ENCODE results near the gene JAK1.
"Not testable (repeated sequence)": the region's sequence is repeated elsewhere in the genome, so short reads cannot be mapped to it uniquely, and the experiment has no call there.

JAK1 gene

DNA sequence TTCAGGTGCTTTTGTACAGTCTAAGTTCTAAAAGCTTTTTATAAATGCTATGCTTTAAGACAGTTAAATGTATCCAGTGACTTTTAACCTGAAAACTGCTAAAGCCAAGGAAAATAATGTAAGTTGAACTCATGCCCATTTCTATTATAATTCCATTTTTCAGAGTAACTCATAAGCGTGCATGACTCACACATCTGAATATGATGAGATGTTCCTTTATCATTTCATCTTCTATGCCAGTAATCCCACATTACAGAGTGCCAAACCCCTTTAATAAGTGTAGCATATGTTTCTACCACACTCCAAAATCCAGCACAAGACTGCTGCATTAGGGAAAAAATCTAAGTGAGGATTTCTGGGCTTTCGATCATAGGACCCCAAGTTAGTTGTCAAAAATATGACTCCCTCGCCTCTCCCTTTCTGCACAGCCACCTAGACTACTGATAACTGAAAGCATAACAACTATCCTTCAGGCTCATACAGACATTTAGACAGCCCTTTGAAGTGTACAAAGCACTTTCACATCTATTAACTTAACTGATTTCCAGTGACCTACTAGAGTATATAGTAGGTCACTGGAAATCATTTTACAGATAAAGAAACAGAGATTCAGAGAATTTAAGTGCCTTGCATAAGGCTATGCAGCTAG is 45.3 kb downstream of the JAK1 start:
- DNase-seq (ENCODE audit: low read depth), result no peak

DNA sequence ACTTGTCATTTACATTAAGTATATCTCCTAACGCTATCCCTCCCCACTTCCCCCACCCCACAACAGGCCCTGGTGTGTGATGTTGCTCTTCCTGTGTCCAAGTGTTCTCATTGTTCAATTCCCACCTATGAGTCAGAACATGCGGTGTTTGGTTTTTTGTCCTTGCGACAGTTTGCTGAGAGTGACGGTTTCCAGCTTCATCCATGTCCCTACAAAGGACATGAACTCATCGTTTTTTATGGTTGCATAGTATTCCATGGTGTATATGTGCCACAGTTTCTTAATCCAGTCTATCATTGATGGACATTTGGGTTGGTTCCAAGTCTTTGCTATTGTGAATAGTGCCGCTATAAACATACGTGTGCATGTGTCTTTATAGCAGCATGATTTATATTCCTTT is 47.2 kb downstream of the JAK1 start:
- not testable (repeated sequence) for DNase-seq (ENCODE audit: low read depth)

DNA sequence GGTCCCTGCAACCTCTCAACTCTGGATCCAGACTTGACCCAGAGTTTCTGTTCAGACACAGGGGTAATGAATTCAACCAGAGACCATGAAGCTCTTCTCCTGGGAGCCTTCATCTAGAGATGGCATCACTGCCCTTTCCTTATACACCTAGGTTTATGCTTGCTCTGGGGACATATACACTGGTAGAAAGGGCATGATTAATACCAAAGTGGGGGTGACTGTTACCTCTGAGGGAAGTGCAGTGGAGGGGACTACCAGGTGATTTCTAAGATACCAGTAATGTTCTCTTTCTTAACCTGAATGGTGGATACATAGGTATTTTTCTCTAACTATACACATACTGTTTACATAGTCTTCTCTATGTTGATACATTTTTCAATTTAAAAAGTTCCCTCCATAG is 48.4 kb downstream of the JAK1 start:
- DNase-seq (ENCODE audit: low read depth), result no peak

DNA sequence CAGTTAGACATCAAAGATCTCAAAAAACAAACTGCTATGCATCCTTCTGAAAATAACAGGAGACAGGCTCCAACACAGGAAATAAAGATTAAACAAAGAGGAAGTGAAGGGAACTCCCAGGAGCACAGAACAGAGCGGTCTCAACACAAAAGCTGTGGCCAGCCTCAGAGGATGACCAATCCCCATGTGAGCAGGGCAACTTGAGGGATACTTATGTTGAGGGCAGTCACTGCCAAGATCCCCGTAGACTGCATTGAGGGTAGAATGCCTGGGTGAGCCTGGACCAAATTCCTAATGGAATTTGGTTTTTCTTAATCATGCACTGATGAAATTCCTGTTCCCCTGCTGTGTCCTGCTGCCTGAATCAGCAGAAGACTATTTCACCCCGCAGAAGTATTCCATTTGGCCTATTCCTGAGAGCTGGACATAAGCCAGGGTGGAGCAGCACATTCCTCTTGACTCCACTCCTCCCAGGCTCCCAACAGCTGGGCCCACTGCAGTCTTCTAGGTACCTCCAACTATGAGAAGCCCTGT is 49.0 kb downstream of the JAK1 start:
- no peak for DNase-seq (ENCODE audit: low read depth)

DNA sequence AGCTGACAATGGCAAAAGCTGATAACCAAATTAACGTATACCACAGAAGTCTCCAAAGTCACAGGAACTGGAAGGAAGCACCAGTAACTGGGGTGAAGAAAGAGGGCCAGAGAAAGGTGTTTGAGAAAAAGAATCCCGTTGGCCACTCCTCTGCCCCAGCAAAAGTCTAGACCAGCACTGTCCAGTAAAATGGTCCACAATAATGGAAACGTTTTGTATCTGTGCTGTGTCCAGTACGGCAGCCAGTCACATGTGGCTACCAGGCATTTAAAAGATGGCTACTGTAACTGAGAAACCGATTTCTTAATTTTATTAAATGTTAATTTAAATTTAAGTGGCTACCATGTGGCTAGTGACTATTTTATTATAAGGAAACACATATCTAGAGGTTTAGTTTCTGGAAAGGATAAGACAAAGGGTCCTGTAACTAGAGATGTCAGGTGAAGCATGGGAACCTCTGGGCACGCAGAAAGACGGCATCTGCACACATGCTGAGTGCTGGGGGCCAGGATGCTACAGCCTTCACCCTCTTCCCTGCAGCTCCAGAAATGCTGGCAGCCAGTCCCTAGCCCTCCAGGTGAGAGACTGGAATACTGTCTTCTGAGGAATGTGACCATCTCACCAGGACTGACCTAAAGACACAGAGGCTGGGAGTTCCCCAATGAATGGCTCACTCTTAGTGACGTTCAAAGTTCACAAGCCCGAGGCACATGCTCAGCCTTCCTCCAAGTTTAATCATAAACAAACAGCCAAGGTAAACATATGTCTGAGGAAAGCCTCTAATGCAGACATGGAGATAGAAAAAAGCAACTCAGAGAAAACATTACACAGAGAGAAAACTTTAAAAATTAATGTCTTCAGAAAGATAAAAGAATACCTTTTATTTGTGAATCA is 50.7 kb downstream of the JAK1 start:
- DNase-seq (ENCODE audit: low read depth), result no peak

DNA sequence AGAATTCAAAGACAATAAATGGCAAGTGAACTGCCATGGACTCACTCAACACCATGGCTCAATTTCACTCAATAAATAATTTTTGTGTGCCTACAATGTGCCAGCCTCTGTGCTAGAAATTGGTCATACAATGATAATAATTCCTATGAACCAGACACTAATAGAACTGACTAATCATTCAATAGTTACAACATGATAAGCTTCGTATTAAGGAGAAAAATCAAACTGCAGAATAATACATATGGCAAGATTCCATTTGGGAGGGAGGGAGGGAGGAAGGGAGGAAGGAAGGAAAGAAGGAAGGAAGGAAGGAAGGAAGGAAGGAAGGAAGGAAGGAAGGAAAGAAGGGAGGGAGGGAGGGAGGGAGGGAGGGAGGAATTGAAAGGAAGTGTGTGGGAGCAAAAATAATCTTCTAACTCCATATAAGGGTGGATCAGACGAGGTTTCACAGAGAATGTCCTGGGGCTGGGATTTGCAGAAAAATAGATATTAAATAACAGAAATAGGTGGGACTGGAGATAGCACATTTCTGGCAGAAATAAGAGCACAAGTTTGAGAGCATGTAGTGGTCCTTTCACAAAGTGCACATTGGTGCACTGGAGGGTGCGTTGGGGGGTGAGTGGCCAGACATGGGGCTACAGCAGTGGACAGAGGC is 52.9 kb downstream of the JAK1 start:
- DNase-seq (ENCODE audit: low read depth), result no peak

DNA sequence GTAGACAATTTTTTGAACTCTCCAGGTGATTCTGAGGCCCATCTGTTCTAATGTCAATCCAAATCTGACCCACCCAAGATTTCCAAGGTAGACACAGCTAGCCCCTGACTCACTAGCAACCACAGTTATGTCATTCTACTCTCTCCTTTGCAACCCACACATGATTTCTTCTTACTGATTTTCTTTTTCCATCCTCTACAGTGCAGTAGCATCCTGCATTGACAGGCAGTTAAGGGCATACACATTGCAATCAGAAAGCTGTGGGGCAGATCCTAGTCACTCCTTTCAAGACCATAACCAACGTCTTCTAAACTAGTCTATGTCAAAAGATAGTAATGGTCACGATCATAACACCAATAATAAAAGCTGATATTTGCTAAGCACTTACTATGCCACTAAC is 54.2 kb downstream of the JAK1 start:
- no peak for DNase-seq (ENCODE audit: low read depth)

DNA sequence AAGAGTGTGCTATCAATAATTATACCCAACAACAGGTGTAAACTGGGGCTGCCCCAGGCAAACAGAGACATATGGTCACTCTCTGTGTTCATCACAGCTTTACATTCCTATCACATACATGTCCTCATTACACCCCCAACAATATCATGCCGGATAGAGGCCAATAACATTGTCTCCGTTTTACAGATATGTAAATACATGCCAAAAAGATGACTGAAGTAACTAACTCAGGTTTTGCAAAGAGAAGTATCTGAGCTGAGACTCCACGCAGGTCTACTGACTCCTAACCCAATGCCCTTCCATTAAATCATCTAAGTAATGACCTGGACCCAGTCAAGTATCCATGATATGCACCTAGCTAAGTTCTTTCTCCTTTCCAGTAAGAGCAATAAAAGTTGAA is 55.0 kb downstream of the JAK1 start:
- DNase-seq (ENCODE audit: low read depth), result no peak

DNA sequence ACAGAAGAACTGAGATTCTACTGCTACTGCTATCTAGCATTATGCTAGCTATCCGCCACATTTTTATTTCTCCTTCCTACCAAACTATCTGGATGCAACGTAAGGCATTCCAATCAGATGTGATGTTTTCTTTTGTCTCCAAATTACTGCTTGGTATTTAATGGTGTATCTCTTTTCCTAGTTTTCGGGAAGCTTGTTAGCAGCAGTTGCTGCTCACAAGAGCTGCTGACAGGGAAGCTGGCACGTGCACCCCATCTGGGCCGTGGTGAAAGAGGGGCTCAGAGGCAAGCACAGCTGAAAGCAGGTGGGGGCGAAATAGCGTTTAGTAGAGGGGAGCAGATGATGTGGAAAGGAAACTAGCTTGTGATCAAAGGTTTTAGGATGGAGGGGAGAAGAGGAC is 57.3 kb downstream of the JAK1 start:
- DNase-seq (ENCODE audit: low read depth), result no peak

DNA sequence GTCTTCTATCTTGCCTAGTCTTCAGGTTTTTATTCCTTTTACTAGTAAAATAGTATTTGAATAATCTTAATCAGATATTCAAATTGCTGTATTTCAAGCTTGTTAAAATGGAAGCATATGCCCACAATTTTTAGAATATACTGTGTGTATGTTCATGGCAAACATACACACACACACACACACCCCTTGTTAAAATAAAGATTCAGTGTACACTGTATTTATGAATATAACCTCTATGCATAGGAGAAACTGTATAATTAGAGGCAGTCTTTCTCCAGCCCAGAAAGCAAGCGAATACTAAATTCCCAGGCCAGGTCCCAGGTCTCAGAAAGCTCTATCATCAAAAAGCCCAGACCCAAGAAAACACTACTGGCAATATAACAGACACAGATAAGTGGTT is 57.8 kb downstream of the JAK1 start:
- no peak for DNase-seq (ENCODE audit: low read depth)

DNA sequence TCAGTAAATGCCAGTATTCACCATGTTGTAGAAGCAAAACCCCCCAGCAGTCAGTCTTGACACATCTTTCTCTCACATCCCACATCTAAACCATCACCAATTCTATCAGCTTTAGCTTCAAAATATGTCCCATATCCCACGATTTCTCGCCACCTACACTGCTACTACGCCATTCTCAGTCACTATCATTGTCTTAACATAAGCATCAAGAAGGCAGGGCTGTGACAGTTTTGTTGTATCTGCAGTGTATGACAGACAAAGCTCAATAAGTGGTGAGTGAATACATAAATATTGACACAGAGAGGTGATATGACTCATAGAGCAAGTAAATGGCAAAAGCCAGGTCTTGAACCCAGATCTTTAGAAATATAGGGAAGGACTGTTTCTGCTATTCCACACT is 59.9 kb downstream of the JAK1 start:
- peak; percentile 32 for DNase-seq (ENCODE audit: low read depth)

DNA sequence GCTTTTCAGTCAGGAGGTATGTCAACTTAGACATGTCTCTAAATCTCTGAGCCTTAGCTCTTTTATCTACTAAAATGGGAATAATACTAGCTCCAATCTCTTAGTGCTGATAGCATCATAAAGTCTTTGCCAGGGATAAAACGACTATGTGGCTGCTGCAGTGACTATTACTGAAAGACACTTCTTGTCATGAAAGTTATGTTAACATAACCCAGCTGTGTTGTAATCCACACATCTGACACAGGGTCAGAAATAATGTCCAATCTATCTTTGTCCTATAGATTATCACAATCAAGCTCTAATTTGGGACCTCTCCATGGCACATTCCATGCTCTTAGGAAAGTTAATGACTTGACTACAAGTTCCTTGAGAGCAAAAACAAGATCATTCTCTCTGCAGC is 62.8 kb downstream of the JAK1 start:
- no peak for DNase-seq (ENCODE audit: low read depth)

DNA sequence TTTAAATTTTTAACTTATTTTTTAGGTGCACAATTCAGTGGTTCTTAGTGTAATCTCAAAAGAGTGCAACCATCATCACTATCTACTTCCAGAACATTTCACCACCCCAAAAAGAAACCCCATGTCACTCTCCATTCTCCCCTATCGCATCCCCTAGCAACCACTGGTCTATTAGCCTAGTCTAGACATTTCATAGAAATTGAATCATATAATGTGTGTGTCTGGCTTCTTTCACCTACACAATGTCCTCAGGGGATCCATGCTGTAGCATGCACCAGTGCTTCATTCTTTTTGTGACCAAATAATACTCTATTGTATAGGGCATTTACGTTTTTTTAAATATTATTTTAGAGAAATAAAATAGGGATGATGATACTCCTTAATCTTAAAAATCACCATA is 64.7 kb downstream of the JAK1 start:
- no peak for DNase-seq (ENCODE audit: low read depth)

DNA sequence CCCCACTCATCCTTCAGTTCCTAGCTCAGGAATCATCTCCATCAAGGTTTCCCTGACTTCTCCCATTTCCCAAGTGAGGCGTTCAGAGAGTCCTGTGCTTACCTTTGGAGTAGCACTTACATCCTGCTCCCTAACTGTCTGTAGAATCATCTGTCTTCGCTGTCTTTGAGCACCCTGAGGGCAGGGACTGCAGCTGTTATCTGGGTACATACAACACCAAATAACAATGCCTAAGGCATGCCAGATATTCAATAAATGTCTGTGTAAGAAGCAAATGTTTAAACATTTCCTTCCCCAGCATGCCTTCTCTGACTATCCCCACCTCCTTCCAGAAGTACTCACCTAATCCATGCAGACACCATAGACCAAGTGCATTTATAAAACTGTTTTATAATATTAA is 65.4 kb downstream of the JAK1 start:
- no peak for DNase-seq (ENCODE audit: low read depth)

DNA sequence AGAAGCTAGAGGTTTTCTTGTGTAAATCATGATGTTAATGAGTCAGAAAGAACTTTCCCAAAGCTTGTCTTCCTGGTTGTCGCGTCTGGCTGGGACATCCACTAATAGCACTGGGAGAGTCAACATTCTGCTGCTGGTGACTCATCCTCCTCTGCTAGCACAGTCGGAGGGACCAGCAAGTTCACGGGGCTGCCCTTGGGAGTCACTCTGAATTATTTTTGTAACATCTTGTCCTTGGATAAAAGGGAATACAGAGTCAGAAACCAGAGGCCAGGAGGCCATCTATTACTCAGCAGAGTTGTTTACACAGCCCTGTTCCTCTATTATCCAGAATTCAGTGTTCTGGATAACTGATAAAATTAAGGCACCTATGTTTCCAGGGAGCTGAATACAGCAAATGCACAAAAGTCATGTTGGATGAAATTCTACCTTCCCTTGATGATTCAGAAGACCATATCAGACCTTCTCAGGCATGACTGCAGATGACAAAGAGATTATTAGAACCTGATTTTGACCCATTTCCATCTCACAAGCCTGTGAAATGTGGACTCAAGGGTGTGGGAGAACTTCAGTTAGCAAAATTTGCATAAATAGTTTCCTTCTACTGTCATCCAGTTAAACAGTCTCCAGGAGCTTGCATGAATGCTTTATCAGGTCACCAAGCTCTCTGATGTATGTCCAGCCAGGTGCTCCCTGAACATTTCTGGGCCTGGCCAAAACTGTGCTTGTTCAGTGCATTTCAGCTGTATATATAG is 68.1 kb downstream of the JAK1 start:
- DNase-seq (ENCODE audit: low read depth), result peak; percentile 23

DNA sequence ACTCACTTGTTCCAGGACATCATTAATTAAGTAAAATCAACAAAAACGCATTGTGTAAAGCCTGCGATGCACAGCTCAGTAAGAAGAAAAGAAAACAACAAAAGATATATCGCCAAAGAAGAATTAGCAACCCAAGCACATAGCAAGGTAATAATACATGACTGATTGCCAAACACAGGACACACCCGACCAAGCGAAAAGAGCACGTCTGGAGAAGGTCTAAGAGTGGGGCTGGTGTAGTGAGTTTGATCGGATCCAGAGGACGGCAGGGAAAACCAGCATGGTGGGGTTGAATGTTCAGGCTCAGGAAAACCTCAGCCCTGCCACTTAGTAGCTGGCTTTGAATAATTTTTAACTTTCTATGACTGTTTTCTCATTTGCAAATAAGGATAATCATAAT is 69.8 kb downstream of the JAK1 start:
- no peak for DNase-seq (ENCODE audit: low read depth)

DNA sequence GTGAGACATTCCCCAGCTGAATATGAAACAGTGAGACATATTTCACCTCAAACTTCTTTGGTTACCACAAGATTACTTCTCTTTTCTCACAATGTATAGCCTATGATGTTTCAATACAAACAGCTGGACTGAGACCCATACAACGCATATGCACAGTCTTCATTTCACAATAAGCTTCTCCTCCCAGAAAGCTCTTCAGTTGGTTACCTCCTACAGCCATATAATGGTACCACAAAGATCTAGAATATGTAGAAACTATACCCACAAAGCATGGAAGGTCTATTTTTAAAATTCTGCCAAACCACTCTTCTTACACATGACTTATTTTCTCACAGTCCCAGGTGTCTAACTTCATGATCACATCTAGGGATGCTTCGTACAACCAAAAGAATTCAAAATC is 70.8 kb downstream of the JAK1 start:
- no peak for DNase-seq (ENCODE audit: low read depth)

DNA sequence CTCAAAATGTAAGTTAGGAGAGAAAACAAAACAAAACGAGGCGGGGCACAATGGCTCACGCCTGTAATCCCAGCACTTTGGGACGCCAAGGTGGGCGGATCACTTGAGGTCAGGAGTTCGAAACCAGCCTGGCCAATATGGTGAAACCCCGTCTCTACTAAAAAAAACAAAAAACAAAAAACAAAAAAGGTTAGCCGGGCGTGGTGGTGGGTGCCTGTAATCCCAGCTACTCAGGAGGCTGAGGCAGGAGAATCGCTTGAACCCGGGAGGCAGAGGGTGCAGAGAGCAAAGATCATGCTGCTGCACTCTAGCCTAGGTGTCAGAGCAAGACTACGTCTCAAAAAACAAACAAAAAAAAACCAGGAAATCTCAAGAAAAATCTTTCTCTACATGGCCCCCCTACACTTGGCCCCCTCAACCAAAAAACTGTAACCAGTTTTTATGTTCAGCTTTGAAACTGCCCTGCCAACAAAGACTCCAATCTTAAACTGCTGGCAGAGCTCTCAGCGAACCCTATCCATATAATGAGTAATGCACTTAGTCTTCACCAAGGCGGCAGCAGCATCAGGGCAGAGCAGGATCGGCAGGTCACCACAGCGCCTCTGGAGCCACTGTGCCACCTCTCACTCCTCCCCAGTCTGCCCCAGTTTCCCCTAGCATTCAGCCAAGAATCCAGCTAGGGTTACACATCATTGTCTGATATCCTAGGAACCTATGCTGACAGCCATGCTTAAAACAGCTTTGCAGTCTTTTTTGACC is 71.7 kb downstream of the JAK1 start:
- DNase-seq (ENCODE audit: low read depth), result no peak

DNA sequence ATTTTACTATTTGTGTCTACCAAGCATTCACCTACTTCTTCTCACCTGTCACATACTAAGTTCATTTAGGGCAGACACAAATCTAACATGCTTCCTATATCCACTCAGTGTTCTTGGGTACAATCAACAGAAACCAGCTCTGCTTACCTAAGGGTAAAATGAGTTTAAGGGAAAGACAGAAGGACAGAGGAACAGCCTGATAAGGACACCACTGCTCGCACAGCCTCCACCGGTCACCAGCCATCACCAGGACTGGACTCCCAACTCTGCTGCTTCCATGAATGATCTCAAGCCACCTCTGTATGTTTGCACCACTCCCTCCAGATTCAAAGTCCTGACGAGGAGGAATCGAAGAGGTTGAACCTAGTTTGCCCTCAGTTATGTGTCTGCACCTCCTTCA is 72.4 kb downstream of the JAK1 start:
- no peak for DNase-seq (ENCODE audit: low read depth)

DNA sequence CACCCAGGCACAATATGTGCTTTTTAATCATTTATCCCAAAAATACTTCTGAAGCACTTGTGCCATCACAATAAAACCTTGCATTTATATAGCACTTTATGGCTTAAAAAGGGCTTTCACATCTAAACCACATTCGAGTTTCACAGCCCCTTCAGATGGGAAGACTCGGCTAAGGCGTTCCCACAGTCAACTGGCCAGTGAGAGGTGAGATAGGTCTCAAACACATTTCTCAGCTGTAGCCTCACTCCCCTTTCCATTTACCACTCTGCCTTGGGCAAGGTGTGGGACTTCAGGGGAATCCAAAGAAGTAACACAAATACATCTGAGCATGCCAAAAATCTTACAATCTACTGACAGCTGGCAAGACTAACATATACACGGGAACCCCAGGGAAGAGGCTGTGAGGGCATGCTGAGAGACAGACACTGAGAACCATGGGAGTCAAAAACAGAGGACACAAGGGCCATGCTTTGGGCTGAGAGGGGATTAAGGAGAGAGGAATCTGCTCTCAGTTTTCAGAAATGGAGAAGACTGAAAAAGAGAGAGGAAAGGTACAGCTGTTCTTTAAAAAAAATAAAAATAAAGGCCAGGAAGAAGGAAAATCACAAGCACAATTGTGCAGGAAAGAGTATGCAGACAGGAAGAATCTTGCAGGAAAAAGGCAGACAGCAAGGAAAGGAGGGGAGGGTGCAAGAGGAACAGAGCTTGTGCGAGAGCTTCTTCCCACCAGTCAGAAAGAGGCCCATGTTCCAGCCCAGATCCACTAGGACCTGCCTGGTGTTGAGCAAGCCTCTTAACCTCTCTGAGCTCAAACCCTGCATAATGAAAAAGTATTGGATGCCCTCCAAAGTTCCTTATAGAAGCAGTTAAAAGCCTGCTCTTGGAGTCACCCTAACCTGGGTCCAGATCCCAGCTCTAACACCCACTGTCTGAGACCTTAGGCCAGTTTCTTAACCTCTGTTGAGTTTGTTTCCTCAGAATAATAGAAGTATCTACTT is 73.5 kb downstream of the JAK1 start:
- DNase-seq (ENCODE audit: low read depth), result no peak

All from activated T-cell treated with anti-CD3 and anti-CD28 coated beads for 24 hours (primary cell).